Measurements from ENCODE around the gene SIGLEC9.

The SIGLEC9 gene

GRCh38 chr19:51145916-51146493, 21.3 kb downstream of the SIGLEC9 start:
- DNase-seq (ENCODE audit: low spot score): no peak

DNA sequence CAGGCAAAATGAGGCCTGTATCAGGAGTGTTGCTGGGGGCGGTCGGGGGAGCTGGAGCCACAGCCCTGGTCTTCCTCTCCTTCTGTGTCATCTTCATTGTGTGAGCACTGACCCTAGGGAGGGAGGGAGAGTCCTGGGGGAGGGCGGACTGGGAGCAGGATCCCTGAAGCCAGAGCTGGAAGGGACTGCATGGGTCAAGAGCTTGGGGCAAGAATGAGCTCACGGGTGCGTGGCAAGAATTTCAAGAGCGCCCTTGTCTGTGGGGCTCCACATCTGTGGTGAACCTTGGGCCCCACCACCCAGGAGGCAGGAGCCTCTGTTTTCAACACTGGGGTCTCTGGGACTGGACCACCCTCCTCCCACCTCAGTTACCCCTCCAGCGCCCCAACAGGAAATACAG, 22.0 kb downstream of the SIGLEC9 start:
- DNase-seq (ENCODE audit: low spot score): no peak

DNA sequence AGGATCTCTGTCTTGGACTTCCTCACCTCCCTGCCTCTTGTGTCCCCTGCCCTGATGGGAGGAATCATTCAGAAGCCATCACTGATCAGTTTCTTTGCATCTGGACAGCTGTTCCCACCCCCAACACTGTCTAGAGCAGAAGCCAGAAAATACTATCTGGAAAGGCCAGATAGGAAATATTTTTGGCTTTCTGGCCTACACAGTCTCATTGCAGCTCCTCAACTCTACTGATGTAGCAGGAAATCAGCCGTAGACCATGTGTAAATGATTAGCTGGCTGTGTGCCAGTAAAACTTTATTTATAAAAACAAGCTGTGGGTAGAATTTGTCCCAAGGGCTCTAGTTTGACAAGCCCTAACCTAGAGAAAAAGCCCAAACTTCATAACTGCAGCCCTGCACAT, 23.0 kb downstream of the SIGLEC9 start:
- DNase-seq (ENCODE audit: low spot score): no peak

DNA sequence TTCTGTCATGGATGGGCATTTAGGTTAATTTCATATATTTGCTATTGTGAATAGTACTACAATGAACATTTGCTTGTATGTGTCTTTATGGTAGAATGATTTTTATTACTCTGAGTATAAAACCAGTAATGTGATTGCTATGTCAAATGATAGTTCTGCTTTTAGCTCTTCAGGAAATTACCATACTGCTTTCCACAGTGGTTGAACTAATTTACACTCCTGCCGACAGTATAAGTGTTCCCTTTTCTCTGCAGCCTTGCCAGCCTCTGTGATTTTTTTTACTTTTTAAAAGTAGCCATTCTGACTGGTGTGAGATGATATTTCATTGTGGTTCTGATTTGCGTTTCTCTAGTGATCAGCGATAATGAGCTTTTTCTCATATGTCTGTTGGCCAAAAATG, 23.9 kb downstream of the SIGLEC9 start:
- DNase-seq (ENCODE audit: low spot score): no peak

- no peak for DNase-seq (ENCODE audit: low spot score)
Observed at GRCh38 chr19:51150627-51151026, 25.9 kb downstream of the SIGLEC9 start.

DNA sequence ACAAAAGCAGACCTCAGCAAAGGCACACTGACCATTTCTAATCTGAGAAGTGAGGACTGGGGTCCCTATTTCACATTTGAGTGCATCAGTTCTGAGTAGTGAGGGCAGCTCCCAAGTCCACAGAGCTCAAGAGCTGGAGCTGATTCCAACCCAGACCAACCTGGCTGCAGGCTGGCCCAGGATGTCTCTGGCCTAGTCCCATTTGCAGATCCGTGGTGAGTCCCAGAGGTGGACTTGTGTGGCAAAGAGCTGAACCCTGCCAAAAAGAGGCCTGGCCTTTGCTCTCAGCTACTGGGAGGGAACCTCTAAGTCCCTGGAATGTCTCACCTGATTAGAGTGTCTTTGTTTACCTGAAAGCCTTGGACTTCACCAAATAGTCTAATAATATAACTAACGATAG, 32.0 kb downstream of the SIGLEC9 start:
- no peak for DNase-seq (ENCODE audit: low spot score)

GRCh38 chr19:51157265-51157664, 32.6 kb downstream of the SIGLEC9 start:
- no peak for DNase-seq (ENCODE audit: low spot score)

- DNase-seq (ENCODE audit: low spot score): peak; percentile 72
Observed at GRCh38 chr19:51158474-51159129, 33.9 kb downstream of the SIGLEC9 start.

DNA sequence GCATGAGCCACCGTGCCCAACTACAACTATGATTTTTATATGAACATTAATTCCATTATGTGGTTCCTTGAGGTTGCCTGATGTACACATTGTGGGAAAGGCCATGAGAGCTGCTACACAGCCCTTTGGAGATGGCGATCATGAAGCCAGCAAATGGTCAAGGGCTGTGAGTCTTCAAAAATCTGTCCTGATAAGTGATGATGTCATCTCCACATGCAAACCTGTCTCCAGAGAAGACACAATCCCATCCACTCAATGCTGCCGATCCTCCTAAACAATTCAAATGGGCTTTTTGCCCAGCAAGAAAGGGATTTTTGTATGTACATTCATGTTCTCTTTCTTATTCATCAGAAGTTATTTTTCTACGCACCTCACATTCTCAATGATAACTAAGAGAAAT, 35.0 kb downstream of the SIGLEC9 start:
- DNase-seq (ENCODE audit: low spot score): no peak

DNA sequence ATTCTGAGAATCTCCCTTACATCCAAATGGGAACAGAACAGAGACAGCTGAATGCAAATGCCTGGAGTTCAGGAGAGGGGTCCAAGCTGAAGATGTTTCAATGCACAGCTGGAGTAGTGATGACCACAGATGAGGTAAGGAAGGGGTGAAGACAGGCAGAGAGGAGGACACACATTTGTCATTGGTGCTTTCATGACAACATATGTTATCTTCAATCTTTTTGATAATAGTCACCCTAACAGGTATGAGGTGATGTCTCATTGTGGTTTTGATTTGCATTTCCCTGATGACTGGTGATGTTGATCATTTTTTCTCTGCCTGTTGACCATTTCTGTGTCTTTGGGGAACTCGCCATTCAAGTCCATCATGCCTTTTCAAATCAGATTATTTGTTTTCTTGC, 36.6 kb downstream of the SIGLEC9 start:
- no peak for DNase-seq (ENCODE audit: low spot score)

GRCh38 chr19:51161867-51162496, 37.3 kb downstream of the SIGLEC9 start:
- no peak for DNase-seq (ENCODE audit: low spot score)

DNA sequence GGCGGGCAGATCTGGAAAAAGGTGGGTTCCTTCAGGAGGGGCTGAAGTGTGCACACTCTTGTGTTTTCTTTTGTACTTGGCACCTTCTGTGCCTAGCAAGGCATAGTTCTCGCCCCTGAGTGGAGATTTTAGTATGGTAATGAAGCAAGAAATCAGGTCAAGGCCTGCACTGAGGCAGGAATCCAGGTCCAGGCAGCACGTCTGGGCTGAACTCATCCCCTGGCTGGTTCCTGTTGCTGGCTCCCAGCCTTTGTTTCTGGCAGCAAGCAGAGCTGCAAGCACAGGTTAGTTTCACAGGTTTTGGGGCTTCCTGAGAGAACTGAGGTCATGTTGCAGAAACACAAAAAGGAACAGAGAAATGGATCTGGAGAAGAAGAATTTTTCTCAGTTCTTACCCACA, 38.6 kb downstream of the SIGLEC9 start:
- DNase-seq (ENCODE audit: low spot score): no peak

DNA sequence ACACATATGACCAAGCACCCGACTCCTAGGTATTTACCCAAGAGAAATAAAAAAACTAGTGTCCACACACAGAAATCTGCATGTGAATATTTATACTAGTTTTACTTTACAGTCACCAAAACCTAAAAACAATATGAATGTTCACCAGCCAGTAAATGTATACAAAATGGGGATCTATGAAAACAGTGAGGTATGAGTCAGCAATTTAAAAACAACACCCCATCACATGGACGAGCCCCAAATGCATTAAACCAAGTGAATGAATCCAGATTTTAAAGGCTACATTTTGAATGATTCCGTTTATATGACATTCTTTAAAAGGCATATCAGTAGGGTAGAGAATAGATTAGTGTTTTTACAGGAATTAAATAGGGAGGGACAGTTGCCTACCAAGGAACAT, 39.5 kb downstream of the SIGLEC9 start:
- DNase-seq (ENCODE audit: low spot score): no peak

GRCh38 chr19:51166846-51167490, 42.3 kb downstream of the SIGLEC9 start:
- DNase-seq (ENCODE audit: low spot score): peak; percentile 16

DNA sequence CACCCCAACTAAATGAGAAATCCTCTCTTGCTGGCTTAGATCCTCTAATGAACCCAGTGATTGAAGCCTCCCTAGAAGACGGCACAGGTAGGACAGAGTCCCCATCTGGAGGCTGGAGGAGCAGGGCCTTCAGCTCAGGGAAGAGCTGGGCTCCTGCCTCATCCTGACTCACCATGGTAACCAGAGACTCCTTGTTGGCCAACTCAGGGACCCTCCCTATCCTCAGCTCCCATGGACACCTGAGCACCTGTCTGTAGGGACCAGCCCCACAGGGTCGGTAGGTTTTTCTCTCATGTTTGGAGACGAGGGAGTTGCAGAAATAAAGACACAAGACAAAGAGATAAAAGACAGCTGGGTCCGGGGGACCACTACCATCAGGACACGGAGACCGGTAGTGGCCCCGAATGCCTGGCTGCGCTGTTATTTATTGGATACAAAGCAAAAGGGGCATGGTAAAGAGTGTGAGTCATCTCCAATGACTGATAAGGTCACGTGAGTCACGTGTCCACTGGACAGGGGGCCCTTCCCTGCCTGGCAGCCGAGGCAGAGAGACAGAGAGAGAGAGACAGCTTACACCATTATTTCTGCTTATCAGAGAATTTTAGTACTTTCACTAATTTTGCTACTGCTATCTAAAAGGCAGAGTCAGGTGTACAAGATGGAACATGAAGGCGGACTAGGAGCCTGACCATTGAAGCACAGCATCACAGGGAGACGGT, 44.0 kb downstream of the SIGLEC9 start:
- no peak for DNase-seq (ENCODE audit: low spot score)

DNA sequence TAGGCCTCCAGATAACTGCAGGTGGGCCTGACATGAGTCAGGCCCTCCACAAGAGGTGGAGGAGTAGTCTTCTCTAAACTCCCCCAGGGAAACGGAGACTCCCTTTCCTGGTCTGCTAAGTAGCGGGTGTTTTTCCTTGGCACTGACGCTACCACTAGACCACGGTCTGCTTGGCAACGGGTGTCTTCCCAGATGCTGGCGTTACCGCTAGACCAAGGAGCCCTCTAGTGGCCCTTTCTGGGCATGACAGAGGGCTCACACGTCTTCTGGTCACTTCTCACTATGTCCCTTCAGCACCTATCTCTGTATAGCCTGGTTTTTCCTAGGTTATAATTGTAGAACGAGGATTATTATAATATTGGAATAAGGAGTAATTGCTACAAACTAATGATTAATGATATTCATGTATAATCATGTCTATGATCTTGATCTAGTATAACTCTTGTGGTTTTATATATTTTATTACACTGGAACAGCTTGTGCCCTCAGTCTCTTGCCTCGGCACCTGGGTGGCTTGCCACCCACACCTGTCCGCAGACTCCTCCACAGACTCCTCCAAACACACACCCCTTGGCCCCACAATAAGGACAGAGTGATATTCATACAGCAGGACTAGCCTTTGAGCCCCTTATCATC, 44.7 kb downstream of the SIGLEC9 start:
- peak; percentile 70 for DNase-seq (ENCODE audit: low spot score)

GRCh38 chr19:51172223-51172622, 47.5 kb downstream of the SIGLEC9 start:
- DNase-seq (ENCODE audit: low spot score): no peak

- DNase-seq (ENCODE audit: low spot score): no peak
Observed at GRCh38 chr19:51173681-51174080, 49.0 kb downstream of the SIGLEC9 start.

DNA sequence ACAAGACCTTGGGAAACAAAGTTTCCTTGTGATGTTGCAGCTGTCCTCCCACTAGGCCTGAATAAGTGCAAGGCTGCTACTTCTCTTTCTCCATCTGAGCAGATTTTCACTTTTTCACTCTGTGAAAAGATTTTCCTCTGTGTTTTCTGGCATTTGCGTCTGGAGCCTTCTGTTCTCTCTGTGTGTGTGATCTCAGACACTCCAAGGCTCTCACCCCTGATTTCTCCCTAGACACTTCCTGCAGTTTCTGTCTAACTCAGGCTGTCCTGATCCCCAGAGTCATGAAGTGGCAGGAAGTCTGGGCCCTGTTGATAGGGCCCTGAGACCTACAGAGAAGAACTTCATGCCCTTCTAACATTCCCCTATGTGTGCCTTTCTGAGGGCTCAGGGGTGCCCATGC, 54.5 kb downstream of the SIGLEC9 start:
- no peak for DNase-seq (ENCODE audit: low spot score)
